Suppressor macrophage treated with lipopolysaccharide for 1 hour (primary cell): ENCODE data around the gene SLC24A4.

Source experiments
- DNase-seq, 3 donors: peaks; one replicate each; pipeline ENCODE4 v3.0.0-alpha.2; 2020 to 2022

SLC24A4 gene

GRCh38 chr14:92484132-92484823 is 161.3 kb downstream of the SLC24A4 start:
- no peak for DNase-seq

GRCh38 chr14:92486881-92487280 is 163.9 kb downstream of the SLC24A4 start:
- DNase-seq, result no peak

GRCh38 chr14:92487513-92488133 is 164.7 kb downstream of the SLC24A4 start:
- DNase-seq, result peak in 1 of 3 donors; percentile 39

DNA sequence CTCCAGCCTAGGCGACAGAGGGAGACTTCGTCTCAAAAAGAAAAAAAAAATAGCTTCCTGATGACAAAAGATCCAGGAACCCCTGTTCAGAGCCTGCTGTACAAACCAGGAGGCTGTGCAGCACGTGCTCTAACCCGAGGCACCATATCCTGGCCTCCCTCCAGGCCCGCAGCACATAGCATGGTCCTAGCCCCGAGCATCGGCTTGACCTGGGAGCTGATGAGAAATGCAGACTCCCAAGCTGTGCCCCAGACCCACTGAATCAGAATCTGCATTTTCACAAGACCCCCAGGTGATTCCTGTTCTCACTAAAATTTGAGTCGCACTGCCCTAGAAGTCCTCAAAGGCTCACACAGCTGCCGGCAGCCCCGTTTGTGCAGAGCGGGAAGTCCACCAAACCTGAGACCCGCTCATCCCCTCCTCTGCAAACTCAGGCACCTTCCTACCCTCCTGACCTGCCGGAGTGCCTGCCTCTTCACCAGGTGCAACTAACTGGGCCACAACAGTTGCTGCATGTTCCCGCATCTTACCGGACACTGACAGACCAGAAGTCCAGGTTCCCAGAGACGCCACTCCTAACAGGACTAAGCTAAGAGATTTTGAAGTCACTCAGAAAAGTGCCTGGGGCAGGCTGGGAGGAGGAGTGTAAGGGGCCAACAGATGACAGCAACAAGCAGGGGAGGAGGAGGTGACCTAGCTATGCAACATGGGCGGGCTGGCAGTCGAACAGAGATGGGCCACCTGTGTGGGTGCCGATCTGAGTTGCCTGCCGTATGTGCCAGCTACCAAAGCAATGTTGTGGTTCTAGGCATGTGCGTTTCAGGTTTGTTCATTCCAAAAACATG is 166.7 kb downstream of the SLC24A4 start:
- DNase-seq, result no peak

GRCh38 chr14:92490239-92490959 is 167.4 kb downstream of the SLC24A4 start:
- peak; percentile 46 to 53 (median 50) for DNase-seq

DNA sequence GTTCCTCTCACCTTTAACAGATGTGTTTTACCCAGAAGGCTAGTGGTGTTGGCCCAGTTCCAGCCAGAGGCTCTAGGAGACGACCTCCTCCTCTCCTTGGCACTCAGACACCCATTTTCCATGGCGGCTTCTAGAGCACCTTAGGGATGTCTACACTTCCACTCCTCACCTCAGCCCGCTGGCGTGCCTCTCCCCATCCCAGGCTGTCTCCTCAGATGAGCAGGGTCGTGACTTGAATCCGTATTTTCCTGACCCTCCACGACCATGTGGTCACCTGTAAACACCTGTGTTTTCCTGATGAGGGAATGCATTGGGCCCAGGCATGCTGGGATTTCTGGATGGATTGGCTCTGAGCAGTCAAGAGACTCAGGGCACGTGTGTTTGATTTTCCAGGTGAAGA is 168.8 kb downstream of the SLC24A4 start:
- DNase-seq, result no peak

GRCh38 chr14:92492258-92492657 is 169.3 kb downstream of the SLC24A4 start:
- DNase-seq, result peak; percentile 84 to 93 (median 89)

DNA sequence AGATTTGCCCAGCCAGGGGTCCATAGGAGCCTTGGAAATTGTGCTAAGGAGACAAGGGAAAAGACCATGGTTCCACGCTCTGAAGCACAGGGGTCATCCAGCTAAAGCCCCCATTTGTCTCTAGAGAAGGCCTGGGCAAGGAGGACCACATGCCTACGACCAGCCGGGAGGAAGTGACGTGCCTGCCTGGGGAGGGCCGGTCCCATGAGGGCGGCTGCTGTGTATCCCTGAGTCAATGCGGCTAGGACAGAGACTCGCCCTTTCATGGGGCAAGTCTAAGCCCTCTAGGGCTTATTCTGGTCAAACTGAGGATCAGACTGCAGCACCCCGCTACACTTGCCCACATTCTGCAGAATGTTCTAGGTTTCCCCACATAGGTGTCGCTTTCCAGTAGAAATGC is 170.1 kb downstream of the SLC24A4 start:
- peak in 2 of 3 donors; percentile 59 to 60 for DNase-seq

DNA sequence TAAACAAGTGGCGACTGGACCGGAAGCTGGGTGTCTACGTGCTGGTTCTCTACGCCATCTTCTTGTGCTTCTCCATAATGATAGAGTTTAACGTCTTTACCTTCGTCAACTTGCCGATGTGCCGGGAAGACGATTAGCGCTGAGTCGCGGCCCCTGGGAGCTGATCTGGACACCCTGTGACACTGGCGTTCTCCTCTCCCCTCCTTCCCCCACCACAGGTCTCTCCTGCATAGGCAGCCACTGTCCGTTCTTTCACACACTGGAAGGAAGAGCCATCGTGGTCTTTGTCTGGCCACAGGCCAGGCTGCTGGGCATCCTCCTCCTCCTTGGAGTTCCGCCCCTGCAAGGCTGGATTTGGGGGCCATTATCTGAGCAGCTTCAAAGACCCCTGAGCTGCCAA is 170.5 kb downstream of the SLC24A4 start:
- DNase-seq, result no peak

DNA sequence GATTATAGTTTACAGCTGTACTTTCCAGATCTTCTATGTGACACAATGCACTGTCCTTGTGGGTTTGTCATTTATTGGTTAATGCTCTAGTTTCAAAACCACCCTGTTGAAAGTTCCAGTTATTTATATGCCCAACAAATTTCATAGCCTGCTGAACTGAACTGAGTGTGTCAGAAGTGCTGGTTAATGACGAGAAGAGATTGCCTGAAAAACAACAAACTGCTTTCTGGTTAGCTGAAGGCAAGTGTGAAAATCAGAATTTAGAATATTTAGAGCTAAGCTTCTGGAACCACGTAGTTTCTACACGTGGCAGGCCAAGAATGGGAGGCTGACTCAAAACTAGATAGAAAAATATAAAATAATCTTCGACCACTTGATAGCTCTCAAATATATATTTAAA is 171.5 kb downstream of the SLC24A4 start:
- DNase-seq, result peak; percentile 71 to 93 (median 91)

DNA sequence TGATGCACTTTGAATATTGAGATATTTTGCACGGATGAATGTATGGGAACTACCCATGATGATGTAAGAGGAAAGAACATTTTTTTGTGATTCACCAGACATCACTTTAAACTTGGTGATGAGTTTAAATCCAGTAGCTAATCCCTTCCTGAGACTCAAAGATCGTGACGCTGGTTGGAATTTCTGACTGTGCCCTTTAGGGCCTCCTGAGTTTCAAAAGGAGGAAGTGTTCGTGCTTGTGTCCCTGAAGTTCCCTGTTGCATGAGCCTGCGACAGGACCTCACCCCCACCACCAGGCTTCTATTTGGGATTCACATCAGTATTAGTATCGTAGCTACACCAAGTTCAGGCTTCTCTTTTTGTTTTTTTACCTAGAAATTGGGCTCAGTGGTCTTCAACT is 172.1 kb downstream of the SLC24A4 start:
- peak; percentile 95 to 100 (median 99) for DNase-seq

DNA sequence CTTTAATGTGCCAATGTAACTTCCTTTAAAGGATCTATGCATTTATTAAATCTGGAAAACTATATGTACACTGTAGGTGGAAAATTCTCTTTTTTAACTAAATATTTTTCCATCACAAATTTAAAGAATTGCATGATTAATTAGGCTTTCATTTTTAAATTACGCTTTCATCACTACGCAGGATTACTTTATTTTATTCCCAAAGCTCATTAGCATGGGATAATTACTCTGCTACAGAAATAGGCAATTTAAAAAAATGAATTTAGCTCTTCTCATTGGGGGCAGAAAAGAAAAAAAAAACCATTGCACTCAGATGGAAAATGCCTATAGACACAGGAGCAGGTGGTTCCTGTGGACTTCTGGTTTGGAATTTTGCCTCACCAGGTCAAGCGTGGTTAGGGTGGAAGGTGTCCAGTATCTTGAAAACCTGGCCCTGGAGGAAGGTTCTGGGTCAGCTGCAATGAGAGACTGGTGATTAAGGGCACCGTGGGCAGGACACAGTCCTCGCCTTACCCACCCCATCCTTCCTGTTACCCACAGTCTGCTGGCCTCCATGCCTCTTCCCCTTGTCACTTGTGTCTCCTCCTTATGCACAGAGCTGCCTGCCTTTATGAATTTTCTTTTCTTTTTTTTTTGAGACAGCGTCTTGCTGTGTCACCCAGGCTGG is 173.4 kb downstream of the SLC24A4 start:
- peak; percentile 61 to 66 (median 66) for DNase-seq

GRCh38 chr14:92497391-92497790 is 174.4 kb downstream of the SLC24A4 start:
- DNase-seq, result peak in 1 of 3 donors; percentile 36

- no peak for DNase-seq
Observed at GRCh38 chr14:92499234-92499633, 176.3 kb downstream of the SLC24A4 start.

DNA sequence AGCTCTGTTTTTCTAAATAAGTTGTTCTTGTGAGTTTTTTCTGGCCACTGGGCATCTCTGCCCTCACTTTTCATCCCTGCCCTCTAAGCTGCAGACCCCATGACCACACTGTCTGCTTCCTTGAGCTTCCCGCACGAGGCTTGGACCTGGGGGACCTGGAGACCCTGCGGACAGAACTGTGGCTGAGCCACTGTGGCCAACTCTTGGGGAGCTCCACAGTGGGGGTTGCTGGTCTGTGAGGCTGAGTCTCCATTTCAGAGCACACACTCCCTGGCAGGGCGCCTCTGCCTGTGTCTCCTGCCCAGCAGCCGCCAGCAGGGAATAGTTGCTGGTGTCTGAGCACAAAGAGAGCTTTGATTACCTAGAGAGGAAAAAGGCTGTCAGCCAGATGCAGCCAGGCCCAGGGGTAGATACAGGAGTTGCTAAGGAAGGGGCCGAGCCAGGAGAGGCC is 177.6 kb downstream of the SLC24A4 start:
- DNase-seq, result no peak

GRCh38 chr14:92501891-92502351 is 179.0 kb downstream of the SLC24A4 start:
- no peak for DNase-seq

DNA sequence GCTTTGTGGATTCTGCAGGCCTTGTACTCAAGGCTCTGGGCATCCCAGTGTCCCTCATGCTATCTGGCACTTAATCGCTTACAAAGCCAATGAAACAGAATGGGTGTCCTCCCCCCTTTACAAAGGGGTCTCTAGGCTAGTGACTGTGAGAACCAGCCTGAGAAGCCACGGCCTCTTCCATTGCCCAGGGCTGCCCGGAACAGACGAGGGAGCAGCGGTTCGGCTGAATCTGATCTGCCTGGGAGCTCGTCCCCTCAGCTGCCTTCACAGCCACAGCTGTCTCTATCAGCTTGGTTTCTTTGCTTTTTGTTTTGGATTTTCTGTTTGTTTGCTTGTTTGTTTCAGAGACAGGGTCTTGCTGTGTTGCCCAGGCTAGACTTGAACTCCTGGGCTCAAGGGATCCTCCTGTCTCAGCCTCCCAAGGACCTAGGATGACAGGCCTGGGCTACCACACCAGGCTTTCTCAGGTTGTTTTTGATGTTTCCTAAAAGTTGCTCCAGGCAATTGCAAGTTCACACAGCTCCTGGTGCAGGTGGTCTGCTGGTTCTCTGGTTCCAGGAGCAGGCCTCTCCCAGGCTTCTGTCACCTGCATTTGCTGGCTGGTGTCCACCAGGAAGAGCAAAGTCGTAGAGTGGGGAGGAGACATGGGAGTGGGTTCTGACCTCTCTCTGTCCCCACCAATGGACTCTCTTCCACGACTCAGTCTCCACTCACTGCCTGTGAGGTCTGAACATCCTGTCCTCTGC is 179.7 kb downstream of the SLC24A4 start:
- DNase-seq, result no peak

DNA sequence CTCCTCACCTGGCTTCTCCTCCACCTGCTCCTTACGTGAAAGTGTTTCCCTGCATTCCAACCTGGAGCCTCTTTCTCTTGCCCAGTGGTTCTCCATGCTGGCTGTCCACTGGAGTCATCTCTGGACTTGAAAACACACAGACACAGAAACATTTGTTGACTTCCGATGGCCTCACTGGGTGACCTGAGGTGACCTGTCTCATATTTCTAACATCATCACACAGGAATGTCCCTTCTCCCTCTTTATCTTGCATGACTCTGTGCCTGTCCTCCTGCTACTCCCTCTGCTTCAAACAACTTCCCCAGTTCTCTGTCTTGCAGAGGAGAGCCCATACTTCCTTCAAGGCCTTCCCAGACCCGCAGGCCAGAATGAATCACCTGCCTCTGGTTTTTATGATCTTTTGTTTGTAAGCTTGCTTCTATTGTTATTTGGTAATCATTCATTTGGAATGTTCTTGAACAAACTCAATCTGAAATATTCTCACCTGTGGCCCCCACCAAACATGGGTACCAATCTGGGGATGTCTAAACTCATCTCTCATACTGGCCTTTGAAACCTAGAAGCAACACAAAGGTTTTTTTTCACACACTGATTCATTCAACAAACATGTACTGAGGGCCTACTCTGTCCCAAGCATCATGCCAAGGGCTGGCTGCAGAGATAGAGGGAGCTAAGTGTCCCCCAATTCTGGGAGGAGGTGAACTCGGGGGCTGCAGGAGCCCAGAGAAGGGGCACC is 181.0 kb downstream of the SLC24A4 start:
- DNase-seq, result peak; percentile 88 to 94 (median 92)

GRCh38 chr14:92505826-92506225 is 182.9 kb downstream of the SLC24A4 start:
- DNase-seq, result no peak

DNA sequence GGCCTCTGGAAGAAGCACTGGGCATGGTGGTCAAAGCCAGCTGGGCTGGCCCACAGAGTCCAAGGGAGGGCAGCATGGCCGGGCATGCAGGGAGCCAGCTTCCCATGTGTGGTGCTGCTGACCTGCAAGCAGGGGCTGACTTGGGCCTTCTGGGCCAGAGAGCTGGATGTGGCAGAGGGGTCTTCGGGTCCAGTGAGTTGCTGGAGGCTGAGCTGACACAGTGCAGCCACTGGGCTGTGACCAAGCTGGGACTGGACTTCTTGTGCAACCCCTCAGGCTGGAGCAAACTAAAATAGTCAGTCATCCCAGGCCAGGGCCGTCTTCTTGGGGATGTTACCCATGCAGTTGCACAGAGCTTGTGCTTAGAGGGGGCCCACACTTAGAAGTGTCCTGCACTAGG is 183.3 kb downstream of the SLC24A4 start:
- no peak for DNase-seq
